Retina (tissue), 1 donor: ENCODE results near the gene CDH13.

Source experiments
- DNase-seq: peaks from one replicate; pipeline ENCODE4 v3.0.0-alpha.2; 2016

Gene CDH13

DNA sequence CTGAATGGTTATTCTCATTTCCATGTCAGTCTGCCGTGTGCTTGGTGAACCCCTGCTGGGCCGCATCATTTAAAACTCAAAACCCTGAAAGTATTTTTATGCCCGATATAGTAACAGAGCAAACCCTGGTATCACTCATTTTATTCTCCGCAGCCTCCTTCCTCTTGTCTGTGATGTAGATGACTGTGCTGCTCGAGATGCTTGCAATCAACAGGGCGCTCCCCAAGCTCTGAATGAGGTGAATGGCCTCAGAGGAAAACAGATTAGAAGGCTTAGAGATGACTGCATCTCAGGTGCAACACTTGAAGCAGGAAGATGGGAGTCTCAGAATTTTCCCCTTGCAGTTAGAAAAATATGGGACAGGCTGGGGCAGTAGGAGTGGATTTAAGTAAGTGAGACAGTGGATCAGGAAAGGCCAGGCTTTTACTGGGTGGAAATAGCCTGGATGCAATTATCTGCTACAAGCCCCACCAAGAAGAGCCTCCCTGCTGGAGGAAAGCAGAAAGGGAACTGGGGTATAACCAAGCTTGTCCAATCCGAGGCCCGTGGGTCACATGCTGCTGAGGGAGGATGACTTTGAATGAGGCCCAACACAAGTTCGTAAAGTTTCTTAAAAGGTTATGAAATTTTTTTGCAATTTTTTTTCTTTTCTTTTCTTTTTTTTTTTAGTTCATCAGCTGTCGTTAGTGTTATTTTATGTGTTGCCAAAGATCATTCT is 166.9 kb downstream of the CDH13 start:
- DNase-seq, result no peak

DNA sequence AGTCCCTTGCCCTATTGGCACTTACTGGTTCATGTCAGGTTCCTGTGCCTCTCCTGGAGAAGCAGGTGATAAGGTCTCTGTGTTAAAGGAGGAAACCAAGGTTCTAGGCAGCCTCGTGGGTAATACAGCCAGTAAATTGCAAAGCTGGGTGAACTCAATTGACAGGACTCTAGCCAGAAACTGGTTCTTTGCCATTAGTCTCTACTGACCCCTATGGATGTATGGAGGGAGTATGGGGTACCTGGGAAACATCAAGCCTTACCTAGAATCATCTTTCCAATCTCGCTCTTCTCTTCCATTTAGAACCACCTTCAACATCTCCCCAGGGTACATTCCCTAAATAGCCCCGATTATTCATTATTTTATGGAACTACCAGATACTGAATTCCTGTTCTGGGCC is 169.3 kb downstream of the CDH13 start:
- no peak for DNase-seq

DNA sequence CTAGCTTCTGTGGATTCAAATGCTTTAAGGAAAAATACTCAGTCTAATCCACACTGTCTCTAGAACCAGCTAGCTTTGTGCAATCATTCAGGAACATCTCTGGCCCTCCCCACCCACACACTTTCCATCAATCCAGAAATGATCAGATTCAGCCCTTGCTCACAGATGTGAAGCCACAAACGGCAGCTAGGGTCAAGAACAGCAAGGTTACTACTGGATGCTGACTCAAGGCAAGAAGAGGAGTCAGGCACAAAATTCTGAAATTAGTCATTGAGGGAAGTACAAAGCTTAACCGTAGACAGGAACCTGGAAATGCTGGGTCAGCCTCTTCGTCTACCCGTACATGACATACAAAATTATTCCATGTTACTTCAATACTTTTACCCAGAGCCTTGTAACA is 174.6 kb downstream of the CDH13 start:
- DNase-seq, result no peak

DNA sequence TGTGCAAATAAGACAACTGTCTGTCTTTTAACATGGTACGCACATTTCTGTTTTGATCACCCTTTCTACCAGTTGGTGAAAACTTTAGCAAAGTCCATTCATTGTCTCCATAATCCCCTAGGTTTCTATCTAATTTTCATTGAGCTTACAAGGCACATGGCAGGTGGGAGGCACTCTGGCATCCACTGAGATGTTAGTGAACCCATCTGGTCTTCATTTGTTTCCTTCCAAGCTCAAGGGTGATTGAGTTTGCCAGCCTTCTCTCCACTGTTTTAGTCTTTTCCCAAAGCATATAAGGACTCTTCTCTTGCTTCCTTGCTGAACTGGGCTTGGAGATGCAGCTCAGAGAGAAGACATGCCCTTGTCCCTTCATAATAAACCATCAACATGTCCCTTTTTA is 179.1 kb downstream of the CDH13 start:
- no peak for DNase-seq

DNA sequence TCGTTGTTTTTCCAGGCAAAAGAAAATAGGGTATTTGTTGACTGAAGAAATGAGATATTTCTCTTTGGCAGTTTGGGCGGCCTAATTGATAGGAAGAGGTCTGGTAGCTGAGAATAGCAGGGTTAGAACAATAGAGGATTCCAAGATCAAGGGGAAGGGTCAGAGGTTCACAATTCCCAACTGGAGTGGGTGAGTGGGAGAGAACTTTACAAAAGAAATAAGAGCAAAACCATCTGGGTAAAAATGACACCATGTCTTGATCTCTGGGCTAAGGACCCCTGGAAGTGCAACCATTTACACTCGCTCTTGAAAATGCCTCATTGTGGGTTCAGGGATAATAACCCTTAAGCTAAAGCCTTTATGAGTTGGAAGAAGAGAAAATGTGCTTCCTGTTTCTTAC is 180.5 kb downstream of the CDH13 start:
- DNase-seq, result peak; percentile 7

DNA sequence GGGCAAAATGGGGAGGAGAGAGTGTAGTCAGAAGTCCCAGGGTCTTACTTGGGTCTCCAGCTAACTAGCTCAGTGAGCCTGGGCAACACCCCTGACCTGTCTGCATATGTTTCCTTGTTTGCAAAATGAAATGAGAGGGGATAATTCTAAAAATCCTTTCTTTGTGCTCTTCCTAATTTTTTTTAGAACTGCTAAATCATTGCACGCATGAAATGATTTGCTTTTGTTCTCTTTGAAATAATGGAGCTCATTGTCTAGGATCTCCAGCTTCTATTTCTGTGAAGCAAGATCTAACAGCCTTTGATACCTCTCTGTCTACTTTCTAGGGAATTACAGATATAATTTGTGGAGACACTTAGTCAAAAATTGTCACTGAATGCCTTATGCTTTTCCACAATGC is 181.3 kb downstream of the CDH13 start:
- peak; percentile 55 for DNase-seq

DNA sequence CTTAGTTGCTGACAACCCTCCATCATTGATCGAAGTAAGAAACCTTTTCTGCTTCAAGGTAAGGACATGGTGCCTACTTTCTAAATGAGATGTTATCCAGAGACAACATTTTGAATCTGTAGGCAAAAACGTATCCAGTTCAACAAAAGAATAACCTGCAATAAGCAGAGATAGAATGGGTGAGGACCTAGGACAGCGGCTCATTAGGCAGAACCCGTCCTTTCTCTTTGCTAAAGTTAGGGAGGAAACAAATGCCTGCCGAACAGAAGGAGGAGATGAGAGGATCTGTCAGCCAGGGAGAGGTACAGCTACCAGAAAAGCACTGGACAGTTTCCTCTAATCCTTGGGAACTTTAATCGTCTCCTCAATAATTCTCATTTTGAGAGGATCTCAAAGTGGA is 183.3 kb downstream of the CDH13 start:
- no peak for DNase-seq

DNA sequence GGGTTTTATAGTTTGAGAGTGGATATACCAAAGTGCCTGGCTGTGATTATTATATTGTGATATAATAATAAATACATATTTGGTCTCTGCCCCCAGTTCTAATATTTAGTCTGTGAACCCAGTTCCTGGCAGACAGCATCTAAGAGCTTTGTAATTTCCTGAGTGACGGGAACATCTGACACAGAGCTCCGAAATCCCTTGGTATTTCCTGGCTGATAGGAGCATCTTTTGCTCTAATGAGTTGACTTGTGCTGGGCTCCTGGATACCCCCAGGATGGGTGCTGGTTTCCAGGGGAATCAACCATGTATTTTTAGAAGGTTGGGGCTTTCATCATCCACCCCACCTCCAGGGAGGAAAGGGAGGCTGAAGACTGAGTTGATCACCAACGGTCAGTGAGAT is 187.3 kb downstream of the CDH13 start:
- no peak for DNase-seq

DNA sequence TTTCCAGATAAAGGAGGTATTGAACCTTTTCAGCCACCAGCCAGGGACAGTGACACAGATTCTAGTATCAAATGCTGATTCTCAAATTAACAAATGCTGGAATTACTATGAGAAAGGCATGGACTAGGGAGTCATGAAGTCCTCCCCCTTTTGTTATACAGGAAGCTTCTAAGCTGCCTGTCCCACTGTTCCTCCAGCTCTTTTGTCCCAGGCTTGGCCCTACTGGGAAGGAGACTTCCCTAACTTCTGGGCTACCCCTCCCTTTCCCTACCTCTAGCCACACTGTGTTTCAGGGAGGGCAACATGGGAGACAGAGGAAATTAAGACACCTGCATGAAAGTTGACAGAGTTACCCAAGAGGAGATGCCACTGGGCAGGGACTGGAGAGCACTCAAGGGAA is 192.5 kb downstream of the CDH13 start:
- no peak for DNase-seq

DNA sequence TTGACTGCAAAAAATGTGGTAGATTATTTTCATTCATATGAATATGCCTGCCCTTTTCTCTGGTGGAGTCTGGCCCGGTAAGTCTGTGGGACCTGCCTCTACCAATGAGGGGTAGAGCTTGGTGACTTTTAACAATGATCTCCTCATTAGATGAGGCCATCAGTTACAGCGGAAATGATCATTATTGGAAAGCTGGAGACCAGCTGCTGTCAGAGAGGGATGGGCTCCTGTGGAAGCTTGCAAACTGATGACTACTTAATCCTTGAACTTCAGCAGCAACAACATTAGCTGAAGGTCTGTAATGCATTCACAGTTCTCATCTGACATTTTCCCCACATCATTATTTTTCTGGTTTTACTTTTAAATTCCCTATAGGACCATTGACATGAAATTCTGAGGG is 194.1 kb downstream of the CDH13 start:
- no peak for DNase-seq

DNA sequence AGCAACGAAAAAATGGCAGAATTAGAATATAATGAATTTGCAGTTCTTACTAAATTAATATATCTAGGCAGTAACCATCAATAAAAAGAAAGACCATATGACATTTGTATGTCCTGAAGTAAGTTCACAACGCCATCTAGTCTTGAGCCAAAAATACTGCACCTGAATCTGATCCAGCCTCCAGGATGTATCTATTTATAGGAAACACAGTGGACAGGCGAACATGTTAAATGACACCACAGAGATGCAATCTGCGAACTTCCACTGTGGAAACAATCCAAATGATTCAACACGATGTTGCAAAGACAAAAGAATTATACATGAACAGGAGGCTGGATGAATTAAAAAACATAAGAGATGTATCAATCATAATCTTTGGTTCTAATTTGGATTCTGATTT is 197.6 kb downstream of the CDH13 start:
- DNase-seq, result no peak

DNA sequence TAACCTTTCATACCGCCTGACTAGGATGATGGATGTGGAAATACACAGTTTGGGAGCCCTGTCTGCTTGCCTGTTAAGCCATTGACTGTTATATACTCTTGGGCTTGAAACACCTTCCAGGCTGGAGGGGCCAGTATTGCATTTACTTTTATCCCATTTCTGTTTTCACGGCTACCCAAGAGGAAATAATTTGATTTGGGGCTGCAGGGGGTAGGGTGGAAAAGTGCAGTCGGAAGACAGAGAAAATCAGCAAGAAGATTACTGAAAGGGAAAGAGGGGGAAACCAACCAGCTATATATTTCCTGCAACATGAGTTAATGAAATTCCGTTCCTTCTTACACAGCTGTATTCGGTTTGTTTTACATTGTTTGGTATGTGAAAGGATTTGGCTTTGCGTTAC is 202.5 kb downstream of the CDH13 start:
- DNase-seq, result peak; percentile 13

DNA sequence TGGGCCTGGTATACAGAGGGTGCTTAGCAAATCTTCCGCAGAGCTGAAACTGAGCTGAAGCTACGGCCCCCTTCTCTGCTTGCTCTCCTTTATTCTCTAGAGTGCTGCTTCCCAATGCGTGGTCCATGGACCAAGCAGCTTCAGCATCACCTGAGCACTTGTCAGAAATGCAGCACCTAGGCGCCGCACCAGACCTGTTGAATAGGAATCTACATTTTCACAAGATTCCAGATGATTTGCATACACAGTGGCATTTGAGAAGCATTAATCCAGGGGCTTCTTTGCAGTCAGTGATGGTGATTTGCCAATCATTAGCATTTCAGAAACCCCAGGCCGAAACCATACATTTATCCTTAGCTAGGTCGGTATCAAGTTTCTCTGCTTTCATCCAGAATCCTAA is 204.2 kb downstream of the CDH13 start:
- DNase-seq, result no peak

DNA sequence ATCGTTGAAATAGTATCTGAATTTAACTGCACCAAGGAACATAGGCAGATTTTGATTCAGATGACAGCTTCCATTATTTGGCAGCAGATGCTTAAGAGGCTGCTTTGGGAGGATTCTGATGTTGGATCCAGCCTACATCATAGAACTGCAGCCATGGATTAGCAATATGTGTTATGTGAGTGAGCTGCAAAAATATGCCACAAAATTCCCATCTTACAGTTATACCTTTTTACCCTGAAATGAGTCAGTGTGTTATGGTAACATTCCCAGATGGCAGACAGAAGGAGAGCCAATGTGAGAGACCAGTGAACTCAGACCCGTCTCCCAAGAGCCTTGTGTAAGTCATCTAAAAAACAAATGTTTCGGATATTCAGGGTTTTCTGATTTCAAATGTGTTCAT is 206.1 kb downstream of the CDH13 start:
- DNase-seq, result no peak

DNA sequence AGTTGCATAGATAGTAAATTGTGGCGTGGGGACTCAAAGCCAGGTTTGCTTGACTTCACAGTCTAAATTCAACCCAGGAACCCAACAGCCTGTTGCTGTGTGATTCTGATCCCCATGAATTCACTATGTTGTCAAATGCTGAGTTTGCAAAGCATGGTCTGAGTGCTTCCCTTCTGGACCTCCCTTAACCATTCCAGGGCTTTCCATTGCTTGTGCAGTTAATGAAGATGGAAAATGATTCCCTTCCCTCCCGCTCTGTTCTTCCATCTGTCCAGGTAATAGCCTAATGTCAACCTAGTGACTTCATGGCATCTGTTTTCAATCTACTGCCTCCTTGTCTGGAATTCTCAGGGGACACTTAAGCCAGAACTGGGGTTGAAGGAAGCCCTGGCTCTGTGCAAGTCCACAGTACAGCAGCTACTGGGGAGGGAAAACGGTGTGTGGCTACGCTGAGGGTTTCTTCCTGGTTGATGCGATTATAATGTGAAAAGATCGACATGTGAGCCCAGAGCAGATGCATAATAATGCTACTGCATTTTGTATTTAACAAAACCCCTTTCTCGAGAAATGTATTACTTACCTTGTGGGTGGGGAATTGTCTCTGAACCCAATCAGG is 206.7 kb downstream of the CDH13 start:
- DNase-seq, result peak; percentile 4

DNA sequence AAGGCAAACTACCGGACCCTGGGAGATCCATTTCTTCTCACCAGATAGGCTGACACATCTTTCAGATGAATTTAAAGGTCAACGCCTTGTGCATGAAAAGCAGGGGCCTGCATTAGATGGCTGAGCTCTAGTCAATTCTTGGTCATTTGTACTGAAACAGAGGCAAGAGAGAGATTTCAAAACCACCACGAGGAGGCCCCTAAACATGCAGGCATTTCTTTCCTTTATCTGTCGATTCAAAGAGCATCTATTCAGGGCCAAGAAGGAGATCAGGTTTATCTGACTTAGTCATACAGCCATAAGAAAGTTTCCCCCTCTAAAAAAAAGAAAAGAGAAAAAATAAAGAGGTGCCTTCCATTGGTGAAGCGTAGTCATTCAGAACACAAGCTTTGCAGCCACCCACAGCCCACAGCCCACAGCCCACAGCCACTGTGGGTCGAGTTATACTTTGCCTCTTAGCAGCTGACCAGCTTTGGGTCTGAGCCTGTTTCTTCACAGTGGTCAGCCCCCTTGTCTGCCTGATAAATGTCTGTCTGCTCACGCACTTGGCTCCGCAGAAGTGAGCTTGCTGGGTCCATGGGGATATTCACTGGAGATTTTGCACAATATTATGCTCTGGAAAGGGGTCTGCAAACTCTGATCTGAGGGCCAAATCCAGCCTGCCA is 207.5 kb downstream of the CDH13 start:
- peak; percentile 10 for DNase-seq

DNA sequence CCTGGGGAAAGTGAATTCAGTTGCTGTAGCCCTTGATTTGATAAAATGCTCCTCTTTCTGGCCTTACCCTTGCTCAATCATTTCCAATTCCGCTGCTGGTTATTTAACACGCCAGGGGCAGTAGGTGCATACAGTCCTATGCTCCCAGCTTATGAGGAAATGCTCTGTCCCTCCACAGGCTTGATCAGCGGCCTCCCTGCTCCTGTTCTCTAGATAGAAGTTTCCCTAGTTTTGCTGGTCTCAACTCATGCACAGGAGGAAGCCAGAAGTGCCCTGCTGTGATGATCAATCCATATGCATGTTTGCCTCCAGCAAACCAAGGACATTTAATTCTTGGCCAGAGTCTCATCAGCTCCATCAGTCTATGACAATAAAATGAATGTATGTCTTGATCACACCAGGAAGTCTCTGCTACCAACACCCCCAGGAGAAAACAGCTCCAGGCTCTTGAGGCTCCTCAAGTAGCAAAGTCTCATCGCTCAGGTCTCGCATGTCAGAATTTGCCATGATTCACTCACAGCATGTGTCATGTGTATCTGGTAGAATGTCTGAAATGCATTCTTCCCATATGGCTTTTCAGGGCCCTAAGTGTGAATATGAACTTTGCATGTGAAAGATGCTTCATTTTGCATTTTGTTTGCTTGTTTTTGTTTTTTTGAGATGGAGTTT is 208.9 kb downstream of the CDH13 start:
- peak; percentile 8 for DNase-seq

DNA sequence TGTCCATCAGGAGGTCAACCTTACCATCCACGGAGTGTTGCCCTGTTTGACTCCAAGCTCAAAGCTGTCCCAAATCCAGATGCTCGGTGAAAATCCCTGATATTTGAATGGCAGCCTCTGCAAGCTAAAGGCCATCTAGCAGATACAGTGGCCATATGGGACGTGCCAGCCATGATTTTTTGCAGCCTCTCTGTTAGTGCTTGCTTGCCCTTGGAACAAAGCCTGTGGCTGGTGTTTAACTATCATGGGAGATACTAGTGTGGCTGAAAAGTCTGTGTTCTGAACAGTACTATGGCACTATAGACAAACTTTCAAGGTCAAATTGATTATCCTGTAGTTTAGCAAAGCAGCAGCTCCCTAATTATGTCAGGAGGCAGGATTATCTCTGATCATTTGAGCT is 214.3 kb downstream of the CDH13 start:
- DNase-seq, result no peak

DNA sequence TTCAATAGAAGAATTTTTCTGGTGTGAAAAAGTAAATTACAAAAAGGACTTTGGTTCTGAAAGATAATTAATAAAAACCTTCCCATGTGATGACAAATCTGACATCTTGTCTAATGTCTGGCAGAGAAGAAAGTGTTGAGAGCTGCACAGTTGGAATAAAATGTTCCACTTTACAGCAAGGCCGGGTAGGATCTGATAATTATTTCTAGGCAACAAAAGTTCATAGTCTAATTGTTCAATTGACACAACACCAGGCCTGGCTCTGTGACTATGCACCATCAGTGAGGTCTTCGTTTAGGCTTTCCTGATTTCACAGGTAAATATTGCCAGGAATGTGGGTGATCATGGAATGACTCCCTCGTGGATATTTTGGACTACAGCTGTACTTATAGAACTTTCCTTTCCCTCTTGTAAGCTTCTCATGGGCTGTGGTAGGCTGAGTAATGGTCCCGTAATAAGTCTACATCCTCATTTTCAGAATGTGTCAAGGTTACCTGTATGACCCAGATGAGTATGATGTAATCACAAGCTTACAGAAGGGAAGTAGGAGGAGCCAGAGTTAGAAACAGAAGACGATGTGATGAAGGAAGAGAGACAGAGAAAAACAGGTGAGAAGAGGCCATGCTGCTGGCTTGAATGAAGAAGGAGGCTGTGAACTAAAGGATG is 217.0 kb downstream of the CDH13 start:
- DNase-seq, result no peak

DNA sequence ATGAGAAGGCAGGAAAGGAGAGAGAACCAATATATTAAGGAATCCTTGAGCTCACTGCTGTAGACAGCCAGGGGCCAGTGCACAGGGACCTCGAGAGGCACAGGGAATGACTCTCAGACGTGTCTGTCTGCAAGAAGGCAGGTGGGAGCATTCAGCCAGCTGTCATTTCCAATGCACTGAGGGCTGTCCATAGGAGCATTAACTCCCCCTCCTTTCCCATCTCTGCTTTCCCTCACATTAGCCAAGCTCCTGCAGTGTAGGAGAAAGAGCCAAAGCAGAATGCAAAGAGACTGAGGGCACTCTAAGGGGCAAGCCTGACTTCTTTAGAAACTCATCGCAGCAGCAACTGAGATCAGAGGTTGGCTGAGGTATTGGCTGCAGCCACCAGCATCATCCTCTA is 218.3 kb downstream of the CDH13 start:
- peak; percentile 78 for DNase-seq

DNA sequence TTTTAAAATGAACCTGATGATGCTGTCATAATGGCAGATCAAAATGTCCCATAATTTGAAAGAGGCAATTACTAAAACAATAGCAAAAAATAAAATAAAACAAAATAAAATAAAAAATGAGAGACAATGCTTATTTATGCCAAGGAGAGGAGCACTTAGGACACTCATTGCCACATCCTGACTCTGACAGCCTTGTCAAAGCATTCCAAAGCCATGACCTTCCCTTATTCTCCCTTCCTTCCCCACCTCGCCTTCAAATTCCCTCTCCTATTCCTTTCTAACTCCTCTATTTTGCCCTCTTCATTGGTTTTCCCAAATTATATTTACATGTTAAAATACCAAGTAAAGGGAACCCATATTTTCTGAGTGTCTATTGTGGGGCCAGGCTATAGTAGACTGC is 220.0 kb downstream of the CDH13 start:
- DNase-seq, result no peak

DNA sequence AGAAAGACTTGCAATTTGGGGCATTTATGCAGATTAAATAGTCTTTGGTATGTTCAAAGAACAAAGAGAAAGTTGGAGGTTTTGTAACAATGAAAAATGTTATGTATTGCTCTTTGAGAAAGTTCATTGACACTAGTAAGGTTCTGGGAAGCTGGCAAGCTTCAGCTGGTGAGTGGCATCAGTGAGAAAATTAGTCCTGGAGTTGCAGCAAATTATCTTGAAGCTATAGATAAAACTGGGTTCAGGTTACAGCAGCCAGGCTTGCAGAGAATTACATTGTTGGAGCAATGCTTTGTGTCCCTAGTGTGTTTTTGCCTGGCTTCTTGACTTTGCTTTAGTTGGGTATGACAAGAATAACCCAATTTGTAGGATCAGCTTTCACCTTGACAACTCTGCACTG is 221.2 kb downstream of the CDH13 start:
- DNase-seq, result no peak

DNA sequence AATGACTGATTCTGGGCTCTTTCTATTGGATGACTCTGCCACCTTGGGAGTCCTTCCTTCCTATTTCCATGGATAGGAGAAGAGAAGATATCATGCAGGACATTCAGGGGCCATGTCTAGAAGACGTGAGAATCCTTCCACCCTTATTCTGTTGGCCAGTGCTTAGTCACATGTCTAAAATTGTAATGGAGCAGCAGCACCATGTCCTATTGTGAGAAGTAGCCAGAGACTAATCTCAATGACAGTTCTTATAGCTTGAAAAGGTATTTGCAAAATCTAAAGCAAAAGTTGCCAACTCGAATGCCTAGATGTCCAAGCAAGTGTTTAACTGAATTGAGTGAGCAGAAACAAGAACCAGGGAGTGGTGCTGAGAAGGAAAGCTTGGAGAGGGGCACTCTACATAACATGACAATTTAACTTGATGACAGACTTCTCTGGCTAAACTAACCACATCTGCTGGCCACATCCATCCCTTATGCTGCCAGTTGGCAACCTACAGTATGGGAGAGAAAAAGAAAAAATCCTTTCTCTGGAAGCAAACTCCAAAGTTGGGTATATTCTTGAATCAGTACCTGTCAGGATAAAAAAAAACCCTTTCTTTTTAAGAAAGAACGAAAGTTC is 225.7 kb downstream of the CDH13 start:
- DNase-seq, result no peak
